Measurements from ENCODE around the gene FITM2.
A peak's percentile ranks its signal among the peaks of the same experiment; 100 is the strongest.
"Not testable (repeated sequence)": the region's sequence is repeated elsewhere in the genome, so short reads cannot be mapped to it uniquely, and the experiment has no call there.

Gene FITM2

GRCh38 chr20:44343162-44343675, 32.2 kb upstream of the FITM2 start:
- H3K27ac Mint-ChIP-seq, result no peak overlapping the region
- no peak overlapping the region for H3K4me3 Mint-ChIP-seq
- no peaks in the 10 kb centered on the region for H3K9me3 Mint-ChIP-seq
- H3K27me3 Mint-ChIP-seq, result peaks cover 2% of the 10 kb centered on the region
- DNase-seq (no peak), ATAC-seq (no peak)
- no peaks in the 10 kb centered on the region for H3K36me3 Mint-ChIP-seq (ENCODE audit: low read depth)
- H3K4me1 Mint-ChIP-seq, result no peaks in the 10 kb centered on the region

DNA sequence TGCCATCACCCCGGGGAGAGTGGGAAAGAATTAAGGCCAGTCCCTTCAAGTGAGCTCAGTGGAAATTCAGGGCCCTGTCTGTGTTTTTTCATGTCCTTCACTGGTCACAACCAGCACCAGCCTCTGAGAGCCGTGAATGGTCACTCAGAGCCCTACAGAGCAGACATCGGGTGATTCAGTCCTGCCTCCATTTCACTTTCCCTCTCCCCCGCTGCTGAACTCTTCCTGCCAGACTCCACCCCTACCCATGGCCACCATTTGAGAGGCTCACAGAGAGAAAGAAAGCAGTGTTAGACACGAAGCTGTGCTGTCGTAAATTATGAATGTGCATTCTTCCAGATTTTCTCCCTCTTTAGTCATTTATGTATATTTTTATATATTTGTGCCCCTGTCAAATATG, 31.2 kb upstream of the FITM2 start:
- H3K9me3 Mint-ChIP-seq, result no peaks in the 10 kb centered on the region
- H3K4me3 Mint-ChIP-seq, result no peak overlapping the region
- H3K36me3 Mint-ChIP-seq (ENCODE audit: low read depth), result no peaks in the 10 kb centered on the region
- DNase-seq (no peak), ATAC-seq (no peak)
- H3K4me1 Mint-ChIP-seq, result no peaks in the 10 kb centered on the region
- no peak overlapping the region for H3K27ac Mint-ChIP-seq
- peaks cover 2% of the 10 kb centered on the region for H3K27me3 Mint-ChIP-seq

- Mint-ChIP-seq H3K4me1 (no peaks in the 10 kb centered on the region), H3K27me3 (peaks cover 6% of the 10 kb centered on the region), H3K9me3 (no peaks in the 10 kb centered on the region), H3K36me3 (ENCODE audit: low read depth) (no peaks in the 10 kb centered on the region), H3K27ac (no peak within 1 kb of the TSS), H3K4me3 (no peak within 1 kb of the TSS)
- no peak for DNase-seq
- no peak for ATAC-seq
Observed at GRCh38 chr20:44336725-44337380, 25.9 kb upstream of the FITM2 start, which contains the start of gene R3HDML. Gene R3HDML (plus strand): TSS chr20:44337043. CDS start chr20:44337158, 115 bp downstream.

DNA sequence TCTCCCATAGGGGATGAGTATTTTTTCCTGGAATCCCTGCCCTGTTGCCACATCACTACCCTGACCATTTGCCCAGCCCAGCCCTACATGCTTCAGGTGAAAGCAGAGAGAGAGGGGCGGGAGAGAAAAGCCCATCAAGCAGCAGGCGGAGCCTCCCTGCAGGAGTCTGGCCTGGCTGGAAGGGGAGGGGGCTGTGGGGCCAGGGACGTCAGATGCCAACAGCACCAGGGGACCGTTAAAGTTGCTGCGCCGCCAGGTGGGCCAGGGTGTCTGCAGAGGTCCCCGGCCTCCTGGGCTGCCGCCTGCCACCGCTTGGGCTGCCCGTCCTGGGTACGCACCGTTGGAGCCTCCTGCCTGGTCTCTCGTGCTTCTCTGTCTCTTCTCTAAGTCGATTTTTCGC, 25.1 kb upstream of the FITM2 start:
- Mint-ChIP-seq H3K4me3 (no peak overlapping the region), H3K4me1 (no peaks in the 10 kb centered on the region), H3K27me3 (peaks cover 6% of the 10 kb centered on the region)

GRCh38 chr20:44335675-44336074, 24.7 kb upstream of the FITM2 start:
- no peaks in the 10 kb centered on the region for H3K4me1 Mint-ChIP-seq
- H3K9me3 Mint-ChIP-seq, result no peaks in the 10 kb centered on the region
- DNase-seq (no peak), ATAC-seq (no peak)
- no peak overlapping the region for H3K27ac Mint-ChIP-seq
- no peaks in the 10 kb centered on the region for H3K36me3 Mint-ChIP-seq (ENCODE audit: low read depth)
- H3K27me3 Mint-ChIP-seq, result peaks cover 6% of the 10 kb centered on the region
- no peak overlapping the region for H3K4me3 Mint-ChIP-seq

More for the DNA sequence above, 25.1 kb upstream of the FITM2 start:
- Mint-ChIP-seq H3K9me3 (no peaks in the 10 kb centered on the region), H3K27ac (no peak overlapping the region), H3K36me3 (ENCODE audit: low read depth) (no peaks in the 10 kb centered on the region)
- ATAC-seq, result no peak
- no peak for DNase-seq

DNA sequence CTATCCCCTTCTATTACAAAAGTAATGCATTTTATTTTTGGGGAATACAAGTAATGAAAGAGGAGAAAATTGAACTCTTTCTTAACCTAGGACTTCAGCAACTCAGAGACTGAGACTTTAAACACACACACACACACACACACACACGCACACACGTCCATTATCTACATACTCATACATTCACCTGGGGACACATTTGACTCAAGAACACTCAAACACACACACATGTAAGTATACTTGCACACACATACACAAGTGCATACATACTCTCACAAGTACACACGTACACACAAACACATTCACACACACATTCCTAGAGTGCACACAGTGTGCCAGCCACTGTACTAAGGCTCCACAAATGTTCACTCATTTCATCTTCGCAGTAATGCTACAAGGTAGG, 23.7 kb upstream of the FITM2 start:
- no peaks in the 10 kb centered on the region for H3K36me3 Mint-ChIP-seq (ENCODE audit: low read depth)
- H3K9me3 Mint-ChIP-seq, result no peaks in the 10 kb centered on the region
- no peak for ATAC-seq
- H3K27ac Mint-ChIP-seq, result peak overlapping the region; percentile 5
- no peak for DNase-seq
- no peaks in the 10 kb centered on the region for H3K4me1 Mint-ChIP-seq
- H3K4me3 Mint-ChIP-seq, result no peak overlapping the region
- H3K27me3 Mint-ChIP-seq, result peaks cover 6% of the 10 kb centered on the region

- Mint-ChIP-seq H3K27ac (no peak overlapping the region), H3K9me3 (no peaks in the 10 kb centered on the region), H3K4me1 (no peaks in the 10 kb centered on the region), H3K36me3 (ENCODE audit: low read depth) (no peaks in the 10 kb centered on the region), H3K4me3 (no peak overlapping the region), H3K27me3 (peaks cover 6% of the 10 kb centered on the region)
- DNase-seq (no peak), ATAC-seq (no peak)
Observed at GRCh38 chr20:44334306-44334705, 23.3 kb upstream of the FITM2 start.

DNA sequence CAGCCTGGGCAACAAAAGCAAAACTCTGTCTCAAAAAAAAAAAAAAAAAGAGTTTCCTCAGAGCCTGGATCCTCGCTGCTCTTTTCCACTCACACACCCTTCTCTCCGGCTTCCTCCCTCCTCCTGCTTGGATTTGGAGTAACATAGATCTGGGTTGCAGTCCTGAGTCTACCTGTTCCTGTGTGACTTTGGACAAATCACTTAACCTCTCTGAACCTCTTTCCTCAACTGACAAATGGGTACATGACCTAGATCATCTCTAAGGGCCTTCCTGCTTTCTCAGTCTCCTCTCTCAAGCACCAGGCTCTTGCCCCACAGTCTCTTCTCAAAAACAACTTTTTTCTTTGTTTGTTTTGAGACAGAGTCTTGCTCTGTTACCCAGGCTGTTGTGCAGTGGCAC, 20.2 kb upstream of the FITM2 start:
- ATAC-seq, result no peak
- no peak overlapping the region for H3K27ac Mint-ChIP-seq
- H3K4me1 Mint-ChIP-seq, result peaks cover under 1% of the 10 kb centered on the region
- no peaks in the 10 kb centered on the region for H3K36me3 Mint-ChIP-seq (ENCODE audit: low read depth)
- H3K9me3 Mint-ChIP-seq, result no peaks in the 10 kb centered on the region
- peaks cover 6% of the 10 kb centered on the region for H3K27me3 Mint-ChIP-seq
- no peak overlapping the region for H3K4me3 Mint-ChIP-seq
- no peak for DNase-seq

GRCh38 chr20:44328428-44328827, 17.4 kb upstream of the FITM2 start:
- DNase-seq, result no peak
- Mint-ChIP-seq H3K9me3 (no peaks in the 10 kb centered on the region), H3K4me1 (peaks cover 2% of the 10 kb centered on the region), H3K27me3 (peaks cover 6% of the 10 kb centered on the region), H3K4me3 (no peak overlapping the region), H3K27ac (no peak overlapping the region), H3K36me3 (ENCODE audit: low read depth) (no peaks in the 10 kb centered on the region)
- ATAC-seq, result no peak

GRCh38 chr20:44327748-44328147, 16.7 kb upstream of the FITM2 start:
- H3K36me3 Mint-ChIP-seq (ENCODE audit: low read depth); H3K27me3 Mint-ChIP-seq; DNase-seq; H3K27ac Mint-ChIP-seq; H3K4me1 Mint-ChIP-seq; H3K9me3 Mint-ChIP-seq; ATAC-seq; H3K4me3 Mint-ChIP-seq: not testable (repeated sequence)

DNA sequence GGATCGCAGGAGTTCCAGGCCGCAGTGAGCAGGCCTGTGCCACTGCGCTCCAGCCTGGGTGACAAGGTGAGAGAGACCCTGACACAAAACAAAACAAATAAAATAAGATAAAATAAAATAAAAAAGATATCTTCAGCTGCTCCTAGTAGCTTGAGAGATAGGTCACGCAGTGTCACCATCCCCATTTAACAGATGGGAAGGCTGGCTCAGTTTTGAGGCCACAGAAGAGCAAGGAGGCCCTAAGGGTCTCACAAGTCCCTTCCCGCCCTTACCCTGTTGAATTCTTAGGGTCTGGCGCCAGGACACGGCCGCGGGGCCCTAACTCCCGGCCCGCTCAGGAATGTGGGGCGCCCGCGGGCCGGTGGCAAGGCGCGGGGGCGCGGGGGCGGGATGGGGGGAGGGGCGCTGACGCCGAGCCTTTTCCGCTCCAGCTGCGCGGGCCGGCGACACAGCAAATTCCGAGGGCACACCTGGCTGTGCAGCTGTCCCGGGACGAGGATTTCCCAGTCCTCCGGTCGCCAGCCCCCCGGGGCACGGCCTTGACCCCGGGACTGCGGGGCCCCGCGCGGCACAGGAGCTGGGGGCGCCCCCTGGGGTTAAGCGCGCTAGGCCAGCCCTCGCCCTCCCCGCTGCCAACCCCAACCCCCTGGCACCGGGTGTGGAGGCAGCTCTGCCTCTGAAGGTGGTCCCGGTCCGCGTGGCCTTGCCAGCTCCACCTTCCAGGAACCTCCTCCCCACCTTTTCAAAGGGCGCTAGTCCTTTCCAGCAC, 15.6 kb upstream of the FITM2 start:
- DNase-seq (peak; percentile 33), ATAC-seq (peak; percentile 57)
- no peaks in the 10 kb centered on the region for H3K9me3 Mint-ChIP-seq
- H3K4me1 Mint-ChIP-seq, result peaks cover 2% of the 10 kb centered on the region
- peak overlapping the region; percentile 48 for H3K4me3 Mint-ChIP-seq
- no peak overlapping the region for H3K27ac Mint-ChIP-seq
- H3K36me3 Mint-ChIP-seq (ENCODE audit: low read depth), result no peaks in the 10 kb centered on the region
- H3K27me3 Mint-ChIP-seq, result peaks cover 6% of the 10 kb centered on the region

- H3K9me3 Mint-ChIP-seq, result no peaks in the 10 kb centered on the region
- H3K36me3 Mint-ChIP-seq (ENCODE audit: low read depth), result no peaks in the 10 kb centered on the region
- ATAC-seq (no peak), DNase-seq (no peak)
- H3K27ac Mint-ChIP-seq, result no peak overlapping the region
- peaks cover 2% of the 10 kb centered on the region for H3K4me1 Mint-ChIP-seq
- H3K4me3 Mint-ChIP-seq, result no peak overlapping the region
- peaks cover 6% of the 10 kb centered on the region for H3K27me3 Mint-ChIP-seq
Observed at GRCh38 chr20:44324343-44324742, 13.3 kb upstream of the FITM2 start.

DNA sequence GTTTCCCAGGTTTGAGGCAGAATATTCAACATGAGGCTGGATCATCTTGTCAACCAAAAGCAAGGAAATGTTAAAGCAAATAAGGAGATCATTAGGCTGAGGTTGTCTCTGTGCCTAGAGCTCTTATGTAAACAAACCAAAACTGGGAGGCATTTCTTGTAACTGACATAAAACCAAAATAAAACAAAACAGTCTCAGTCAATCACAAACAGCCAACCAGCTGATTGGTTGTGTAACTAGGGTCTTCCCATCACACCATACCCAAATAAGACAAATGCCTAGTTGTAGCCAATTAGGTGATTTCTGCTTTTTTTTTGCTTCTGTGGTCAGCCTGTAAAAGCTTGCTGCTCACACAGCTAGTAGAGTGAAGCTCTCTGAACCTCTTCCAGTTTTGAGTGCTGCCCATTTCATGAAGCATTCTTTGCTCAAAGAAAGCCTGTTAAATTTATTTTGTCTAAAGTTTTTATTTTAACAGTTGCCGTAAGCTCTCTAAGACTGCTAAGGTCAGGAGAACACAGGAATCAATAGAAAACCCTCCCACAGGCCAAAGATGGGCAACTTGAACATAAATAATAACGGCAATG, 8.9 kb upstream of the FITM2 start:
- Mint-ChIP-seq H3K4me1 (no peaks in the 10 kb centered on the region), H3K27me3 (peaks cover 5% of the 10 kb centered on the region), H3K4me3 (no peak overlapping the region), H3K36me3 (ENCODE audit: low read depth) (no peaks in the 10 kb centered on the region), H3K9me3 (no peaks in the 10 kb centered on the region), H3K27ac (no peak overlapping the region)
- DNase-seq (no peak), ATAC-seq (no peak)

DNA sequence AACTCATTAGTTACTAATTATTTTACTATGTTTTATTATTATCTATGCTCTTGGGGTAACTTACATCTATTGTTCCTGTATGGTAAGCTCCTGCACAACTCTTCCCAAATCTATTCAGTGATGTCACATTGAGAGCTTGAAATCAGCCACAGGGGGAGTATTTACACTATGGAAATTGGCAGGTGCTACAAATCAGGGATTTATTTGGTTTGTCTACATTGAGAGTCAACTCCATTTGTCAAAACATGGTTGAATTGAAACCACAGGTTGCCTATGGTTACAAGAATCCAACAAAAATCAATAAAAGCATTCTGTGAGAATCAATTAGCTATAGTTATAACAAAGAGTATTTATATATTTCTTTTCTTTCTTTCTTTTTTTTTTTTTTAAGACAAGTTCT, 3.9 kb upstream of the FITM2 start:
- Mint-ChIP-seq H3K27me3 (peaks cover 7% of the 10 kb centered on the region), H3K9me3 (no peaks in the 10 kb centered on the region), H3K4me1 (peaks cover 13% of the 10 kb centered on the region), H3K4me3 (no peak overlapping the region), H3K36me3 (ENCODE audit: low read depth) (peaks cover 4% of the 10 kb centered on the region), H3K27ac (no peak overlapping the region)
- DNase-seq, result no peak
- ATAC-seq, result no peak
